ENCODE results near the gene POMC.
"Not testable (repeated sequence)": the region's sequence is repeated elsewhere in the genome, so short reads cannot be mapped to it uniquely, and the experiment has no call there.

POMC gene

DNA sequence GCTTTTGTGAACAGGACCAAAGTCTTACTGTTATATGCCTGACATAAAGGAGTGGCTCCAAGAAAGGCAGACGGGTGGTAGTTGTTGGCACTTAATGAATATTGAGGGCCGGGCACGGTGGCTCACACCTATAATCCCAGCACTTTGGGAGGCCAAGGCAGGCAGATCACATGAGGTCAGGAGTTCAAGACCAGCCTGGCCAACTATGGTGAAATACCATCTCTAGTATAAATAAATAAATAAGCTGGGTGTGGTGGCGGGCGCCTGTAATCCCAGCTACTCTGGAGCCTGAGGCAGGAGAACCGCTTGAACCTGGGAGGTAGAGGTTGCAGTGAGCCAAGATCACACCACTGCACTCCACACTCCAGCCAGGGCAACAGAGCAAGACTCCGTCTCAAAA, 6.3 kb downstream of the POMC start:
- H3K27me3 Mint-ChIP-seq; H3K9me3 Mint-ChIP-seq; H3K36me3 Mint-ChIP-seq (ENCODE audit: low read depth): not testable (repeated sequence)
- Mint-ChIP-seq H3K27ac (peak overlapping the region; percentile 18), H3K4me3 (peak overlapping the region; percentile 44), H3K4me1 (ENCODE audit: low read depth) (peaks cover 38% of the 10 kb centered on the region)

DNA sequence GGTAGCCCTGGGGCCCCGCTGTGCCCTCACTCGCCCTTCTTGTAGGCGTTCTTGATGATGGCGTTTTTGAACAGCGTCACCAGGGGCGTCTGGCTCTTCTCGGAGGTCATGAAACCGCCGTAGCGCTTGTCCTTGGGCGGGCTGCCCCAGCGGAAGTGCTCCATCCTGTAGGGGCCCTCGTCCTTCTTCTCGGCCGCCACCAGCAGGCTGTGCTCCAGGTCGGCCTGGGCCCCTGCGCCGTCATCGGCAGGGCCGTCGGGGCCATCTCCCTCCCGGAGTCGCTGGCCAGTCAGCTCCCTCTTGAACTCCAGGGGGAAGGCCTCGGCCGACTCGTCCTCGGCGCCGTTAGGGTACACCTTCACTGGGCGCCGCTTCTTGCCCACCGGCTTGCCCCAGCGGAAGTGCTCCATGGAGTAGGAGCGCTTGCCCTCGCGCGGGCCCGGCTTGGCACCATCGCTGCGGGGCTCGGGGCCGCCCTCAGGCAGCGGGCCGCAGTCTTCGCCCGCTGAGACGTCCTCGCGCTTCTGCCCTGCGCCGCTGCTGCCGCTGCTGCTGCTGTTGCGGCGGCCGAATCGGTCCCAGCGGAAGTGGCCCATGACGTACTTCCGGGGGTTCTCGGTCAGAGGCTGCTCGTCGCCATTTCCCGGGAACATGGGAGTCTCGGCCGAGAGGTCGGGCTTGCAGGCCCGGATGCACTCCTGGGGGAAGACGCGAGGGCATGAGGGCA, 7.2 kb downstream of the POMC start:
- peaks cover 30% of the 10 kb centered on the region for H3K4me1 Mint-ChIP-seq (ENCODE audit: low read depth)
- peaks cover 4% of the 10 kb centered on the region for H3K36me3 Mint-ChIP-seq (ENCODE audit: low read depth)
- peak overlapping the region; percentile 79 for H3K4me3 Mint-ChIP-seq
- no peaks in the 10 kb centered on the region for H3K27me3 Mint-ChIP-seq
- H3K9me3 Mint-ChIP-seq: no peaks in the 10 kb centered on the region
- H3K27ac Mint-ChIP-seq: peak overlapping the region; percentile 74

DNA sequence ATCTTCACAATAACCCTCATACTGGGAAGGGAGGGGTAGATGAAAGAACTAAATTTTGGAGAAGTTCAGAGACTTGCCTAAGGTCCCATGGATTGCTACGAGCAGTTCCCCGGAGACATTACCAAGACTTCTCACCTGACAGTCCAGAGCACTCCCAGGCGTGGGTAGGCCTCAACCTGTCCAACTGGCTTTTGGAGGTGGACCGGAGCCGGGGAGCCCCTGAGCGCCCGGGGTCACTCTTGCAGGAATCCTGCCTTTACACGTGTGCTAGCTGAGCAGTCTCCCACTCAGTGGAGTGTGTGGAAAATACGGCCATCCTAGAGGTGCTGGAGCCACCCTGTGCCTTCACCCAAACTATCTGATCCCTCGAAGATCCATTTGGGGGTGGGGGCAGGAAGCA, 8.0 kb downstream of the POMC start:
- Mint-ChIP-seq H3K4me3 (peak overlapping the region; percentile 79), H3K9me3 (no peaks in the 10 kb centered on the region), H3K36me3 (ENCODE audit: low read depth) (peaks cover 4% of the 10 kb centered on the region), H3K27me3 (no peaks in the 10 kb centered on the region), H3K27ac (peak overlapping the region; percentile 74), H3K4me1 (ENCODE audit: low read depth) (peaks cover 21% of the 10 kb centered on the region)

DNA sequence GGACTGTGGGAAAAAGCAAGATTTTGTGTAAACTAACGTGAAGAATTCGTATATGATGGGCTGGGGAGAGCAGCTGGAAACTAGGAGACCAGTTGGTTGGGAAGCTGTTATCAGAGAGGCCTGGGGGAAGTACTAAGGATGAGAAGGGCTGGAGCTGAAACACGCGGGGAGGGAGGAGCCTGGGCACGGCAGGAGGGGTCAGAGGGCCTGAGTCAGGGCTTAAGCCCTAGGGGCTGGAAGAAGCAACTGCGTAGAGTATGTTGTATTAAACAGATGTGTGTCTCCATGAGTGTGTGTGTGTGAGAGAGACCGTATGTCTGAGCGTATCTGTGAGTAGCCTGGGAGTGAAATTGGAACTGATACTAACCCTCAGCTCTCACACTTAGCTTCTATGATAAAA, 8.4 kb downstream of the POMC start:
- peaks cover 4% of the 10 kb centered on the region for H3K36me3 Mint-ChIP-seq (ENCODE audit: low read depth)
- H3K9me3 Mint-ChIP-seq: no peaks in the 10 kb centered on the region
- H3K4me1 Mint-ChIP-seq (ENCODE audit: low read depth): peaks cover 21% of the 10 kb centered on the region
- H3K4me3 Mint-ChIP-seq: peak overlapping the region; percentile 79
- peak overlapping the region; percentile 29 for H3K27ac Mint-ChIP-seq
- H3K27me3 Mint-ChIP-seq: no peaks in the 10 kb centered on the region

DNA sequence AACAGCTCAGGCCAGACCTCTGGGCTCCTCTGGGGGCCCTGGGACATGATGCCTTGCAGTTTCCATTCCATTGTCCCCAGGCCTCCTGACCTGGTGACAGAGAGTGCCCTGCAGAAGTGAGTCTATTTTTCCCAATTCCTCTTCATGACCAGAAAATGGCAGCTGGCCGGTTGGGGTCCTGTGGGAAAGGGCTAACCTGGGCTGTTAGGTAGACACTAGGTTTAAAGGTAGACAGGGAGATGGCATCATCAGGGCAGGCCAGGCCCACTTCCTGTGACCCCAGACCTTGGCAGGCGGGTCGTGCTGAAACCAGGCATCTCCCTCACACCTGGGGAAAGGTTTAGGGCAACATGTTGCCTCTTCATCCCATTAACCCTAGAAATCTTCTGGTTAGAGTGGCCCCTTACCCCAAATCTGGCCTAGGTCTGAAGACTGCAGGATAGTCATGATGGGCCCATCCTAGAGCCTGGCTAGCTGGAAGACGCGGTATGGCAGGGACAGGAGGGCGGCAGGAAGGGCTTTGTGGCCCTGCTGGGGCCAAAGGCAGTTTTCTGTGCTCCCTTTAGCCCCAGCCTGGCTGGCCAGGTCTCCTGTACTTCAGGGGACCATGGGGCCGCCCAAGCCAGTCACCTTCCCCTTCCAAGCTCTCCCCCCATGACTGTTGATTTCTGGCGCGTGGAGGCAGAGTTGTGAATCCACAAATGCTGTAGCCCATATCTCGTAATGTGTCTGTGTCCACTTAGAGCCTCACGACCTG, 10.1 kb downstream of the POMC start:
- H3K4me1 Mint-ChIP-seq (ENCODE audit: low read depth): peaks cover 21% of the 10 kb centered on the region
- H3K36me3 Mint-ChIP-seq (ENCODE audit: low read depth): peaks cover 4% of the 10 kb centered on the region
- H3K9me3 Mint-ChIP-seq: no peaks in the 10 kb centered on the region
- H3K4me3 Mint-ChIP-seq: no peak overlapping the region
- H3K27me3 Mint-ChIP-seq: no peaks in the 10 kb centered on the region
- H3K27ac Mint-ChIP-seq: no peak overlapping the region

DNA sequence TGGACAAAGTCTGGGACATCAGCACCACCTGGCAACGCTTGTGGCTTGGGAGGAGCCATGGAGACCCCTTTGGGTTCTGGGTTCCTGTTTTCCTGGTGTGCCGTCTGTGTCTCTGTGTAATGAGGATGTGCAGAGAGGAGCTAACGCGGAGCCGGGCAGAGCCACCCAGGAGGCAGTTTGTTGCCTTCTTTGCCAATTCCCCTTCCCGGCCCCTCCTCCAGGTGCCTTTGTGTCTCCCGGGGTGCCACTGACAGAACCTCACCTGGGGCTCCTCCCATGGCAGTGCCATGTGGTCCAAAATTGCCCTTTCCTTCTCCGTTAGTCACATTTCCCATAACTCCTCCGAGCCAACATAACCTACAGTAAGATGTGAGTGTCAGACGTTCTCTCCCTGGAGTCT, 13.0 kb downstream of the POMC start:
- Mint-ChIP-seq H3K27ac (no peak overlapping the region), H3K36me3 (ENCODE audit: low read depth) (no peaks in the 10 kb centered on the region), H3K9me3 (no peaks in the 10 kb centered on the region), H3K4me1 (ENCODE audit: low read depth) (peaks cover 14% of the 10 kb centered on the region), H3K27me3 (no peaks in the 10 kb centered on the region), H3K4me3 (no peak overlapping the region)

DNA sequence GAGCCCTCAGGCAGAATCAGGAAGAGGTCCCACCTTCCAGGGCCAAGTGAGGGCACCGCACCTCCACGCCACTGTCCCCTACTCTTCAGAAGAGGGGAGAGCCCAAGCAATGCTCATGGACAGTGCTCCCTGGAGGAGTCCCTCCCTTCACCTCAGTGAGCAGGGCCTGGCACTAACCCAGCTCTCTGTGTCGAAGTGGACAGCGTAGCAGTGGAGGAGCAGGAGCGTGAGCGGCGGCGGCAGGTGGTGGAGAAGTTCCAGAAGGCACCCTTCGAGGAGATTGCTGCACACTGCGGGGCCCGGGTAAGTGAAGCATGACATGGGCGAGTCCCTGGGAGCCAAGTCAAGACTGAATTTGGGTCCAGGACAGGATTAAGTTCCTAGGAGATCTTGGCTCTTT, 16.7 kb downstream of the POMC start:
- no peaks in the 10 kb centered on the region for H3K9me3 Mint-ChIP-seq
- no peaks in the 10 kb centered on the region for H3K36me3 Mint-ChIP-seq (ENCODE audit: low read depth)
- H3K4me3 Mint-ChIP-seq: no peak overlapping the region

DNA sequence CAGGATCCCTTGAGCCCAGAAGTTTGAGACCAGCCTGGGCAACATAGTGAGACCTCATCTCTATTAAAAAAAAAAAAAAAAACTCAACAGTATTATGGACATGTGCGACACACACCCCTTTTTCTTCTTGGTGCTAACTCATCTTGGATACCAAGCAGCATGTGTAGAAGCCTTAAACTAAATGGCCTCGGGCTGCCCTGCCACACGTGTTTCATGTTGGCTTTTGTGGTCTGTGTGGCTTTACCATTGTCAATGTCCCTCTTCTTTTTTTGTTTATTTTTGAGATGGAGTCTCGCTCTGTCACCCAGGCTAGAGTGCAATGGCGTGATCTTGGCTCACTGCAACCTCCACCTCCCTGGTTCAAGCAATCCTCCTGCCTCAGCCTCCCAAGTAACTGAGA, 17.4 kb downstream of the POMC start:
- H3K27me3 Mint-ChIP-seq; H3K4me3 Mint-ChIP-seq; H3K27ac Mint-ChIP-seq; H3K9me3 Mint-ChIP-seq; H3K36me3 Mint-ChIP-seq (ENCODE audit: low read depth); H3K4me1 Mint-ChIP-seq (ENCODE audit: low read depth): not testable (repeated sequence)

More for the DNA sequence above, 16.7 kb downstream of the POMC start:
- Mint-ChIP-seq H3K27me3 (no peaks in the 10 kb centered on the region), H3K27ac (no peak overlapping the region), H3K4me1 (ENCODE audit: low read depth) (peaks cover 5% of the 10 kb centered on the region)

DNA sequence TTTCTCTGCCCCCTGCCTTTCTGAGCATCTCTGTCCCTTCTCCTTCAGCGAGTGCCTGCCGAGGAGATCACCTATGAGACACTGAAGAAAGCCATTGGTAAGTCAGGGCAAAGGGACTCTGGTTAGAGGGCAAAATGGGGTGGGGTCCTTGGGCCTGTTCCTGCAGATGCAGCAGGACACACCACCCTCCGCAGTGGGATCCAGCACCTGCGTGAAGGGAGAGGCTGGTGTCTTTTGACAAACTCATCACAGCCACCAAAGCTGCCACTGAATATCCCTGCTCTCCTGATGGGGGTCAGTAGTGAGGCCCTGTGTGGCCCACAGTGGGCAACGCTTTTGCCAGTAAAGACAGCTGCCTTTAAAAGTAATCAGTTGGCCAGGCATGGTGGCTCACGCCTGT, 18.7 kb downstream of the POMC start:
- Mint-ChIP-seq H3K27ac (no peak overlapping the region), H3K36me3 (ENCODE audit: low read depth) (no peaks in the 10 kb centered on the region), H3K4me3 (no peak overlapping the region), H3K9me3 (no peaks in the 10 kb centered on the region), H3K4me1 (ENCODE audit: low read depth) (peaks cover 10% of the 10 kb centered on the region), H3K27me3 (no peaks in the 10 kb centered on the region)

DNA sequence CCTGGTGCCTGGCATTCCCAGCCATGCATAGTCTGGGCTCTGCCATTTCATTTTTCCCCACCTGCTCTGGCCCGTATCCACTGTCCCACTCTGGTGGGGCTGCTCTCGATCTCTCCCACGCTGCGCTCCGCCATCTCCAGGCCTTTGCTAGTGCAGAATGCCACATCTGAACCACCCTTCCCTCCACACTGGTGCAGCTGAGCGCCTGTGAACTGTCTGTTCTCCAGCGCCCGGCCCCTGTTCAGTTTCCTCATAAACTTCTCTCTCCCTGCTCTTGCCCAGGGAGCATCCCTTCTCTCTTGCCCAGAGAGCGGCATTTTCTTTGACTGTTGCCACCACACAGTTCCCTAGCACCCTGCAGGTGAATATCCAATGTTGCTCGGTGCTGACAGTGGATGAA, 21.5 kb downstream of the POMC start:
- Mint-ChIP-seq H3K36me3 (ENCODE audit: low read depth) (no peaks in the 10 kb centered on the region), H3K27ac (no peak overlapping the region)

DNA sequence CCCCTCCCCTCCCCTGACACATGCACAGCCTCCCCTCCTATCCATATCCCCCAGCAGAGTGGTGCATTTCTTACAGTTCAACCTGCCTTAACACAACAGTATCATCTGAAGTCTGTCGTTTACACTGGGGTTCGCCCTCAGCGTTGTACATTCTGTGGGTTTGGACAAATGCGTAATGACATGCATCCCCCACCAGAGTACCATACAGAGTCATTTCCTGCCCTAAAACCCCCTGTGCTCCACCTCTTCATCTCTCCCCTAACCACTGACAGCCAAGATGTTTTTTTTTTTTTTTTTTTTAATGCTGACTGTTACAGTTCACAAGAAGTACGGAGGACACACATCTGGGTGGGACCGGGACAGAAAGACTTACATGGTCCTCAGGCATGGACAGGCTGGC, 22.6 kb downstream of the POMC start:
- H3K4me3 Mint-ChIP-seq: no peak overlapping the region
- H3K4me1 Mint-ChIP-seq (ENCODE audit: low read depth): peaks cover 10% of the 10 kb centered on the region
- no peaks in the 10 kb centered on the region for H3K27me3 Mint-ChIP-seq
- H3K36me3 Mint-ChIP-seq (ENCODE audit: low read depth): no peaks in the 10 kb centered on the region
- H3K27ac Mint-ChIP-seq: no peak overlapping the region
- no peaks in the 10 kb centered on the region for H3K9me3 Mint-ChIP-seq

More for the DNA sequence above, 21.5 kb downstream of the POMC start:
- H3K4me1 Mint-ChIP-seq (ENCODE audit: low read depth): peaks cover 10% of the 10 kb centered on the region
- no peaks in the 10 kb centered on the region for H3K27me3 Mint-ChIP-seq
- no peaks in the 10 kb centered on the region for H3K9me3 Mint-ChIP-seq
- no peak overlapping the region for H3K4me3 Mint-ChIP-seq

DNA sequence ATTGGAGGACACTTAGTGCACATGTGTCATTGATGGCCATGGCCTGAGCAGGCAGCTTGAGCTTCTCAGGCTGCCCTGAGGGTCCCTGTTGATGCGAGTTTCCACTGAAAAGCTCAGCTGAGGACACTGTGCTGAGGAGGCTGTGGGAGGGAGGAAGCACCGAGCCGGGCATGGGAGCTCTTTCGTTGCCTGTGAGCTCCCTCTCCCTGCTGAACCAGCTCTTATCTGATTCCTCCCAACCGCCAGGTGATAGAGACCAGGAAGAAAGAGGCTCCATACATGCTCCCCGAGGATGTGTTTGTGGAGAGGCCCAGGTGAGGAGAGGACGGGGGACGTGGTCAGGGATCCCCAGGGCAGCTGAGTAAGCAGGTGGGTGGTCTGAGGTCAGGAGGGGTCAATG, 27.3 kb downstream of the POMC start:
- Mint-ChIP-seq H3K4me1 (ENCODE audit: low read depth) (peaks cover 5% of the 10 kb centered on the region), H3K27me3 (no peaks in the 10 kb centered on the region), H3K9me3 (no peaks in the 10 kb centered on the region), H3K36me3 (ENCODE audit: low read depth) (no peaks in the 10 kb centered on the region), H3K4me3 (no peak overlapping the region), H3K27ac (no peak overlapping the region)

DNA sequence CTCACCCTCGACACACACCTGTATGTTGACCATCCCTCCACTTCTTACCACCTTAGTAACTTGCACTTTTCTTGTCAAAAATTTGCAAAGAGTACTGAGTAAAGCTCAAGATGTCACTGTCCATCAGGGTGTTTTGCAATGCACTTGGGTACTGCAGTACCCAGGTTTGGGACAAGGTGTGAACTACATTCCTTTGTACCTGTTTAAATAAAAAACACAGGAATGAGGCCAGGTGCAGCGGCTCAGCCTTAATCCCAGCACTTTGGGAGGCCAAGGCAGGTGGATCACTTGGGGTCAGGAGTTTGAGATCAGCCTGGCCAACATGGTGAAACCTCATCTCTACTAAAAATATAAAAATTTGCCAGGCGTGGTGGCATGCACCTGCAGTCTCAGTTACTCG, 27.8 kb downstream of the POMC start:
- not testable (repeated sequence) for H3K27ac Mint-ChIP-seq; H3K27me3 Mint-ChIP-seq; H3K36me3 Mint-ChIP-seq (ENCODE audit: low read depth); H3K9me3 Mint-ChIP-seq; H3K4me3 Mint-ChIP-seq; H3K4me1 Mint-ChIP-seq (ENCODE audit: low read depth)

DNA sequence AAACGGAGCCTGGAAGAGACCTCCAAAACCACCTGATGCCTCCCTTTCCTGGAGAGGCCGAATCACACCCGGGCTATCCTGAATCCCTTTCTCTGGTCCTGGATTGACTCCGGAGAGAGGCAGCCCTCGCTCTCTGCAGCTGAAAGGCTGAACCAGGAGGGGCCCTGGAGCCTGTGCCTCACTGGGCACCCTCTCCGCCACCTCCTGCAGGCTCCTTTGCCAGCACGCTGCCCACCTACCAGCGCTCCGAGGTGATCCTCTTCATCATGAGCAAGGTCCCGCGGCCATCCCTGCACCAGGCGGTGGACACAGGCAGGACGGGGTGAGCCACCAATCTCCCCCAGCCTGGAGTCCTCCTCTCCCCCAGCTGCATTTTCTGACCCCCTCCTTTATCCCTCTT, 35.7 kb downstream of the POMC start:
- Mint-ChIP-seq H3K27ac (no peak overlapping the region), H3K9me3 (no peaks in the 10 kb centered on the region), H3K4me3 (no peak overlapping the region), H3K36me3 (ENCODE audit: low read depth) (no peaks in the 10 kb centered on the region), H3K4me1 (ENCODE audit: low read depth) (peaks cover 8% of the 10 kb centered on the region), H3K27me3 (peaks cover 63% of the 10 kb centered on the region)

DNA sequence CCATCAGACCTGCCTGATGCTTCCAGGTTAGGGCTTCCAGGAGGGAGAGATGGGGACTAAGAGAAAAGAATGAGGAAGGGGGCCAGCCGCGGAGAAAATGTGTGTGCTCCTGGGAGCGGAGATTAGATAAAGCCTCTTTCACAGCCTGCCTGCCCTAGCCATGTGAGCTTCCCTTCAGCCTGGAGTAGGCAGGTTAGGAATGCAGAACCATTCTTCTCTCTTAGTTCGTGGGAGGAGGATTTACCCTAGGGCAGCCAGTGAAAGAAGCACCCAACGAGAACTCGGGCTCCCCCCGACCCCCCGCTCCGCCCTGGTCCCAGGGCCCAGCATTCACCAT, 36.1 kb downstream of the POMC start:
- H3K4me3 Mint-ChIP-seq: no peak overlapping the region
- H3K4me1 Mint-ChIP-seq (ENCODE audit: low read depth): peaks cover 8% of the 10 kb centered on the region
- no peaks in the 10 kb centered on the region for H3K36me3 Mint-ChIP-seq (ENCODE audit: low read depth)
- no peaks in the 10 kb centered on the region for H3K9me3 Mint-ChIP-seq
- H3K27me3 Mint-ChIP-seq: peaks cover 63% of the 10 kb centered on the region
- H3K27ac Mint-ChIP-seq: no peak overlapping the region

All from stimulated activated naive CD8-positive, alpha-beta T cell treated with anti-CD3 and anti-CD28 coated beads, Interleukin-15, Interleukin-2, amounts not matched to agents 100 ng/mL and 50 ng/mL, for 24 hours (primary cell).